Panc1 (cell line): ENCODE data around the gene FZR1. TPM values are rescaled to one million over a fixed set of nuclear protein-coding genes. Genes with fewer than 3 reads are reported as not detected.

Experiments
- ATAC-seq: fragments of 200-7000 bp; cut with Tn5 transposase; 2 replicates; pipeline ENCODE4 v1.9.1; 2020; ENCODE audit warnings: mild to moderate bottlenecking, moderate library complexity
- BruUV-seq: library from RNA; stranded (reverse); fragments of 400-500 nt; replicated peaks from 2 replicates; lab custom pipeline; 2021; lab: Mats Ljungman, UMichigan
- CTCF ChIA-PET: fragments of 300-600 bp; sonication (Branson Sonifier 250); formaldehyde crosslinking; loops from one replicate; lab custom pipeline; 2022; ENCODE audit warnings: antibody characterized with exemption; lab: Charles Lee
- POLR2A ChIA-PET: fragments of 300-600 bp; sonication (Branson Sonifier 250); formaldehyde crosslinking; loops from one replicate; lab custom pipeline; 2022; ENCODE audit warnings: antibody characterized with exemption; lab: Charles Lee
- DNase-seq: peaks from one replicate; pipeline ENCODE4 v3.0.0-alpha.2; 2010; ENCODE audit warnings: low read depth, low spot score
- H3K27ac ChIP-seq: 2 replicates; pipeline ENCODE4 v1.5.1; 2011; ENCODE audit warnings: mild to moderate bottlenecking, low read length, inconsistent platforms
- H3K27me3 ChIP-seq: fragments of 200-500 bp; sonication (Bioruptor generic); 2 replicates; pipeline ENCODE4 v1.6.0; 2014; ENCODE audit warnings: low read length, inconsistent platforms; ENCODE audit not compliant: control insufficient read depth, insufficient read depth
- H3K36me3 ChIP-seq: fragments of 200-500 bp; sonication (Bioruptor generic); 2 replicates; pipeline ENCODE4 v1.5.1; 2014; ENCODE audit warnings: inconsistent platforms, mild to moderate bottlenecking, low read length, moderate library complexity; ENCODE audit not compliant: control insufficient read depth, insufficient read depth
- H3K4me1 ChIP-seq: 2 replicates; pipeline ENCODE4 v1.5.1; 2011; ENCODE audit warnings: inconsistent platforms, mild to moderate bottlenecking, low read length, moderate library complexity; ENCODE audit not compliant: control insufficient read depth, insufficient read depth
- H3K4me3 ChIP-seq, 2 experiments: 2 replicates each; pipeline ENCODE4 v1.5.1; 2011 to 2012; ENCODE audit warnings: low read depth in 2 of 2, low read length in 2 of 2, mild to moderate bottlenecking in 2 of 2, inconsistent platforms in 1 of 2, moderate library complexity in 1 of 2
- H3K9me3 ChIP-seq: fragments of 200-500 bp; sonication (Bioruptor generic); 2 replicates; pipeline ENCODE4 v1.5.1; 2014; ENCODE audit warnings: low read depth, mild to moderate bottlenecking, inconsistent platforms, low read length, moderate library complexity; ENCODE audit not compliant: control insufficient read depth, insufficient read depth
- CTCF ChIP-seq: fragments of 450-650 bp; IDR thresholded peaks from 2 replicates; pipeline ENCODE4 v1.5.1; 2017; ENCODE audit warnings: mild to moderate bottlenecking
- POLR2AphosphoS5 ChIP-seq: IDR thresholded peaks from 2 replicates; pipeline ENCODE4 v1.6.1; 2012; ENCODE audit warnings: mild to moderate bottlenecking, low read depth, low read length, moderate library complexity
- REST ChIP-seq, 2 experiments: IDR thresholded peaks; 2 replicates each; pipeline ENCODE4 v1.6.1; 2011 to 2012; ENCODE audit warnings: low read depth in 2 of 2, control low read depth in 1 of 2, low read length in 1 of 2, mild to moderate bottlenecking in 1 of 2, moderate library complexity in 1 of 2; ENCODE audit not compliant: insufficient read depth in 1 of 2
- SIN3A ChIP-seq: IDR thresholded peaks from 2 replicates; pipeline ENCODE4 v1.6.1; 2012; ENCODE audit warnings: low read depth, mild to moderate bottlenecking, low read length, moderate library complexity, borderline replicate concordance; ENCODE audit not compliant: insufficient read depth
- TCF7L2 ChIP-seq: IDR thresholded peaks from 2 replicates; pipeline ENCODE4 v1.6.1; 2011; ENCODE audit warnings: mild to moderate bottlenecking, low read depth, low read length, inconsistent platforms
- in situ Hi-C: cut with HindIII; loops from 2 replicates; pipeline ENCODE4 v1.10.0; 2016; ENCODE audit warnings: low sequenced_read_pairs, low pct_unique_long_range_greater_than_20kb
- intact Hi-C: fragments of 100-400 bp; cut with micrococcal nuclease; formaldehyde crosslinking; loops from one replicate; pipeline ENCODE4 v1.10.0; 2022; ENCODE audit not compliant: unreplicated experiment
- total RNA-seq: library from RNA; stranded (reverse); gene quantifications from one replicate; pipeline ENCODE4 v1.2.1, GENCODE V29; 2021; ENCODE audit not compliant: unreplicated experiment

The FZR1 gene
- total RNA-seq, 1 experiment from 2014 or later, result 48.7 TPM

DNA sequence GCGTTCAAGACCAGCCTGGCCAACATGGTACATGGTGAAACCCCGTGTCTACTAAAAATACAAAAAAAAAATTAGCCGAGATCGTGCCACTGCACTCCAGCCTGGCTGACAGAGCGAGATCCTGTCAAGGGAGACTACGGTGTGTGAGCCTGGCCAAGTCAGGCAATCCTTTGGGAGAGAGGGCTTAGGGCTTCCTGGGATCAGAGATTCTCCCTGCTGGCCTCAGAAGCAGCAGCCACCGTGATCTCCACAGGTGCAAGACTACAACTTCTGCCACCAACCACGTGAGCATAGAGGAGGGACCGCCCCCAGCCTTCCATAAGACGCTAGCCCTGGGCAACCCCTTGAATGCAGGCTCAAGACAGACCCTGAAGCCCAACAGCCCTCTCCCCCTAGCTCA is 43.7 kb downstream of the FZR1 start:
- CTCF ChIA-PET, result no interaction called here

DNA sequence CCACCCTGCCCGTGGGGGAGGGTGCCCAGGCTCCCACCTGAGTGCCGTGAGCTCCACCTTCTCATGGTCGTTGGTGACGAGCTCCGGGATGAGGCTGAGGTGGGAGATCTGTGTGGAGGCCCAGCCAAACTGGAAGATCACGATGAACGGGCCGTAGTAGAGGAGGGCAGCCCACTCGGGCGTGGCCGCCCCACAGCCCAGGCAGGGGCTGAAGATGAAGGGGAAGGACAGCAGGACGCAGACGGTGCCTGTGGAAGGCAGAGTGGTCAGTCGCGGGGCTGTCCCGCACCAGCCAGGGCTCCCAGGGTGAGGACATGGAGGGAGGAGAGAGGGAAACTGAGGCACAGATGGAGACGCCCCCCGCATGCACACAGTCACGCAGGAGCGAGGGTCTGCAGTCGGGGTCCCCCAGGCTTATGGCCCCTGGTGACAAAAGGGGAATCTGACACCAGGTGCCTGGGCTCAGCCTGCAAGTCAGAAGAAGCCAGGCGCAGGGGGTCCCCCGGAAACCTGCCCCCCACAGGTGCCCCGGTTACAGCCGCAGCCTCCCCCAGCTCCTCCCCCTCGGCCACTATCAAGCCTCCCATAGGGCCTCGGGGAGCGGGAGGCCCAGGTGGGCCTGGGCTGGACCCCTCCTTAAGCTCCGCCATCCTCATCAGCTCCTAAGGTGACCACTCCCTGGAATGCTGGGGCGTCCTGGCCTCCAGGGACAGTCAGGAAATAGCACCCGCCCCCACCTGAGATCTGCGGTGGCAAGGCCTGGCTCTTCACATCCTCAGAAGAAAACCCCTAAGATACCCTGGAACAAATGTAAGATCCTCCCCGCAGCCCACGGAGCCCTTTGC is 45.1 kb downstream of the FZR1 start:
- intact Hi-C loops (no loop called here), in situ Hi-C loops (no loop called here)
- CTCF ChIA-PET, result no interaction called here
- Histone ChIP-seq H3K27me3 (no peaks in the 10 kb centered on the region), H3K27ac (no peak overlapping the region), H3K4me3 (no peak overlapping the region), H3K4me1 (peaks cover 7% of the 10 kb centered on the region), H3K36me3 (no peaks in the 10 kb centered on the region), H3K9me3 (no peaks in the 10 kb centered on the region)
- TF ChIP-seq SIN3A (no peak), POLR2AphosphoS5 (no peak)
- DNase-seq (no peak), ATAC-seq (no peak)
- POLR2A ChIA-PET, result no interaction called here
- BruUV-seq, result no TSS peak

More for the DNA sequence above, 43.7 kb downstream of the FZR1 start:
- POLR2A ChIA-PET, result no interaction called here
- H3K27ac ChIP-seq, result no peak overlapping the region
- in situ Hi-C loops (no loop called here), intact Hi-C loops (no loop called here)
- no peak for ATAC-seq
- BruUV-seq, result no TSS peak
- no peak overlapping the region for H3K4me3 ChIP-seq
- no peaks in the 10 kb centered on the region for H3K9me3 ChIP-seq
- TF ChIP-seq REST (IDR thresholded peaks at IDR 0.05; ENCODE audit: insufficient read depth in 1 of 2, low read depth in 2 of 2, low read length in 1 of 2) (no peak), POLR2AphosphoS5 (no peak), CTCF (no peak), SIN3A (no peak), TCF7L2 (no peak)
- 0 out of 2 replicates have a peak, but pooled peaks cover 2% of the 10 kb centered on the region for H3K4me1 ChIP-seq
- no peak for DNase-seq
- H3K27me3 ChIP-seq, result no peaks in the 10 kb centered on the region
- H3K36me3 ChIP-seq, result 0 out of 2 replicates have a peak, but pooled peaks cover 3% of the 10 kb centered on the region

- Histone ChIP-seq H3K27me3 (no peaks in the 10 kb centered on the region), H3K27ac (no peak overlapping the region), H3K36me3 (no peaks in the 10 kb centered on the region; the same call in 1 of the 2 replicates), H3K9me3 (no peaks in the 10 kb centered on the region), H3K4me3 (no peak overlapping the region), H3K4me1 (peaks cover 7% of the 10 kb centered on the region)
- ATAC-seq, result no peak
- in situ Hi-C loops, result no loop called here
- no peak for DNase-seq
- ChIA-PET POLR2A (no interaction called here), CTCF (no interaction called here)
- intact Hi-C loops, result no loop called here
- BruUV-seq, result no TSS peak
- TF ChIP-seq REST (IDR thresholded peaks at IDR 0.05; ENCODE audit: insufficient read depth in 1 of 2, low read depth in 2 of 2, low read length in 1 of 2) (no peak), TCF7L2 (no peak), CTCF (no peak), POLR2AphosphoS5 (no peak), SIN3A (no peak)
Observed at GRCh38 chr19:3551792-3552095, 45.6 kb downstream of the FZR1 start.
